HT-29 (cell line): ENCODE results near the gene HAO1. TPM values are rescaled to one million over a fixed set of nuclear protein-coding genes. Genes with fewer than 3 reads are reported as not detected.
"Not testable (repeated sequence)": the region's sequence is repeated elsewhere in the genome, so short reads cannot be mapped to it uniquely, and the experiment has no call there.

Experiments
- DNase-seq: peaks from one replicate; pipeline ENCODE4 v3.0.0-alpha.2; 2015; ENCODE audit warnings: low spot score
- total RNA-seq: library from RNA; depleted of rRNA; stranded (reverse); fragments of >200 nt; shearing (Covaris generic); gene quantifications from 2 replicates; pipeline ENCODE4 v1.2.3, GENCODE V29; 2014; rRNA removed

HAO1 gene
- not detected in 2 replicates for total RNA-seq

- no peak for DNase-seq
Measured at GRCh38 chr20:7940341-7940740, at the start of gene HAO1. TSS of gene HAO1 (minus strand) at chr20:7940458. CDS start at chr20:7940422, 36 bp downstream.

GRCh38 chr20:7989379-7989778, 49.1 kb upstream of the HAO1 start:
- no peak for DNase-seq

GRCh38 chr20:7985916-7986315, 45.7 kb upstream of the HAO1 start:
- no peak for DNase-seq

GRCh38 chr20:7984192-7984591, 43.9 kb upstream of the HAO1 start:
- DNase-seq = no peak

GRCh38 chr20:7981374-7981773, 41.1 kb upstream of the HAO1 start:
- DNase-seq = no peak

GRCh38 chr20:7980332-7981046, 40.2 kb upstream of the HAO1 start:
- DNase-seq = peak; percentile 60

GRCh38 chr20:7977709-7978108, 37.5 kb upstream of the HAO1 start:
- DNase-seq = no peak

- no peak for DNase-seq
Measured at GRCh38 chr20:7975851-7976414, 35.7 kb upstream of the HAO1 start.

- DNase-seq = no peak
Measured at GRCh38 chr20:7974785-7975435, 34.7 kb upstream of the HAO1 start.

GRCh38 chr20:7971536-7972280, 31.4 kb upstream of the HAO1 start:
- DNase-seq = no peak

- no peak for DNase-seq
Measured at GRCh38 chr20:7967199-7967844, 27.1 kb upstream of the HAO1 start.

GRCh38 chr20:7966176-7966575, 25.9 kb upstream of the HAO1 start:
- DNase-seq = no peak

GRCh38 chr20:7959484-7959883, 19.2 kb upstream of the HAO1 start:
- DNase-seq = no peak

- not testable (repeated sequence) for DNase-seq
Measured at GRCh38 chr20:7956561-7956960, 16.3 kb upstream of the HAO1 start.

- no peak for DNase-seq
Measured at GRCh38 chr20:7950387-7950786, 10.1 kb upstream of the HAO1 start.

GRCh38 chr20:7943891-7944290, 3.6 kb upstream of the HAO1 start:
- DNase-seq = no peak

- no peak for DNase-seq
Measured at GRCh38 chr20:7939663-7940062, 595 bp downstream of the HAO1 start.

GRCh38 chr20:7938058-7938457, 2.2 kb downstream of the HAO1 start:
- no peak for DNase-seq

GRCh38 chr20:7937328-7937727, 2.9 kb downstream of the HAO1 start:
- no peak for DNase-seq

GRCh38 chr20:7935027-7935551, 5.2 kb downstream of the HAO1 start:
- DNase-seq = no peak

GRCh38 chr20:7933346-7933745, 6.9 kb downstream of the HAO1 start:
- no peak for DNase-seq
